GM12878 (cell line): ENCODE data around the gene GNPTAB. TPM values are rescaled to one million over a fixed set of nuclear protein-coding genes. Genes with fewer than 3 reads are reported as not detected.

Source experiments
- ASH2L ChIP-seq: fragments of 300-600, 200-600 bp; sonication (generic); IDR thresholded peaks from 2 replicates; pipeline ENCODE4 v1.6.1; 2017; ENCODE audit warnings: low read depth, mild to moderate bottlenecking, borderline replicate concordance
- ATF7 ChIP-seq: fragments of 450-650 bp; IDR thresholded peaks from 2 replicates; pipeline ENCODE4 v1.6.1; 2016; ENCODE audit warnings: low read depth, mild to moderate bottlenecking
- EED ChIP-seq: sonication (generic); IDR thresholded peaks from 2 replicates; pipeline ENCODE4 v1.6.1; 2016; ENCODE audit warnings: antibody characterized with exemption, low read depth
- FOXK2 ChIP-seq: fragments of 450-650 bp; IDR thresholded peaks from 2 replicates; pipeline ENCODE4 v1.6.1; 2017; ENCODE audit warnings: mild to moderate bottlenecking, moderate library complexity
- LARP7 ChIP-seq: fragments of 450-650 bp; IDR thresholded peaks from 2 replicates; pipeline ENCODE4 v1.6.1; 2017; ENCODE audit warnings: mild to moderate bottlenecking
- MYB ChIP-seq: fragments of 150-350 bp; IDR thresholded peaks from 2 replicates; pipeline ENCODE4 v1.6.1; 2014; ENCODE audit warnings: mild to moderate bottlenecking, low read depth, low read length, borderline replicate concordance
- RELA ChIP-seq: fragments of 450-650 bp; IDR thresholded peaks from 2 replicates; pipeline ENCODE4 v1.8.0; 2014; ENCODE audit warnings: borderline replicate concordance; ENCODE audit not compliant: partially characterized antibody
- TBL1XR1 ChIP-seq: IDR thresholded peaks from 2 replicates; pipeline ENCODE4 v1.6.1; 2012; ENCODE audit warnings: low read depth, low read length, improper control_type of control experiment
- ZNF207 ChIP-seq: fragments of 450-650 bp; IDR thresholded peaks from 2 replicates; pipeline ENCODE4 v1.6.1; 2014; ENCODE audit warnings: antibody characterized with exemption, mild to moderate bottlenecking, borderline replicate concordance
- ZSCAN29 ChIP-seq: fragments of 450-650 bp; IDR thresholded peaks from 2 replicates; pipeline ENCODE4 v1.6.1; 2017; ENCODE audit warnings: mild to moderate bottlenecking, moderate library complexity
- polyA plus RNA-seq, 11 experiments: library from polyadenylated mRNA; depleted of rRNA in 4 of 11; unstranded in 6 of 11; stranded (reverse) in 5 of 11; fragments of >200 nt; fragmentation: Nextera tagmentation in 4 of 11; fragmentation: Illumina TruSeq in 1 of 11; extraction: Ambion mirVana in 4 of 11; extraction: Trizol in 1 of 11; gene quantifications; 1 replicate in 1 of 11; 2 replicates in 10 of 11; pipeline versions ENCODE4 v1.2.1 to v1.2.3, GENCODE V29; 2011 to 2016; ENCODE audit warnings: inconsistent platforms in 2 of 11, missing spikeins in 2 of 11, low read depth in 1 of 11
- total RNA-seq, 4 experiments: library from RNA; depleted of rRNA in 3 of 4; stranded (reverse); fragments of >200 nt in 3 of 4; fragmentation: Illumina TruSeq in 1 of 4; extraction: Trizol in 1 of 4; gene quantifications; 2 replicates each; pipeline versions ENCODE4 v1.2.1 to v1.2.3, GENCODE V29; 2013 to 2021
- TF ChIP-seq, protein P1 (sequence below): fragments of 450-650 bp; formaldehyde crosslinking; IDR thresholded peaks from 2 replicates; pipeline ENCODE4 v1.4.0; 2022; ENCODE audit warnings: mild to moderate bottlenecking, moderate library complexity
- TF ChIP-seq, protein P2 (sequence below): fragments of 450-650 bp; IDR thresholded peaks from 2 replicates; pipeline ENCODE4 v1.6.1; 2017; ENCODE audit warnings: low read depth, mild to moderate bottlenecking, moderate library complexity
- TF ChIP-seq, protein P3 (sequence below): fragments of 450-650 bp; IDR thresholded peaks from 2 replicates; pipeline ENCODE4 v1.6.1; 2016; ENCODE audit warnings: mild to moderate bottlenecking

GNPTAB gene
- total and polyA plus RNA-seq, 10 of the 15 experiments (the other 5 are each of a cell fraction or from before 2014, with no cell fraction given) = 9.8 to 38.9 (median 35.3) TPM

DNA sequence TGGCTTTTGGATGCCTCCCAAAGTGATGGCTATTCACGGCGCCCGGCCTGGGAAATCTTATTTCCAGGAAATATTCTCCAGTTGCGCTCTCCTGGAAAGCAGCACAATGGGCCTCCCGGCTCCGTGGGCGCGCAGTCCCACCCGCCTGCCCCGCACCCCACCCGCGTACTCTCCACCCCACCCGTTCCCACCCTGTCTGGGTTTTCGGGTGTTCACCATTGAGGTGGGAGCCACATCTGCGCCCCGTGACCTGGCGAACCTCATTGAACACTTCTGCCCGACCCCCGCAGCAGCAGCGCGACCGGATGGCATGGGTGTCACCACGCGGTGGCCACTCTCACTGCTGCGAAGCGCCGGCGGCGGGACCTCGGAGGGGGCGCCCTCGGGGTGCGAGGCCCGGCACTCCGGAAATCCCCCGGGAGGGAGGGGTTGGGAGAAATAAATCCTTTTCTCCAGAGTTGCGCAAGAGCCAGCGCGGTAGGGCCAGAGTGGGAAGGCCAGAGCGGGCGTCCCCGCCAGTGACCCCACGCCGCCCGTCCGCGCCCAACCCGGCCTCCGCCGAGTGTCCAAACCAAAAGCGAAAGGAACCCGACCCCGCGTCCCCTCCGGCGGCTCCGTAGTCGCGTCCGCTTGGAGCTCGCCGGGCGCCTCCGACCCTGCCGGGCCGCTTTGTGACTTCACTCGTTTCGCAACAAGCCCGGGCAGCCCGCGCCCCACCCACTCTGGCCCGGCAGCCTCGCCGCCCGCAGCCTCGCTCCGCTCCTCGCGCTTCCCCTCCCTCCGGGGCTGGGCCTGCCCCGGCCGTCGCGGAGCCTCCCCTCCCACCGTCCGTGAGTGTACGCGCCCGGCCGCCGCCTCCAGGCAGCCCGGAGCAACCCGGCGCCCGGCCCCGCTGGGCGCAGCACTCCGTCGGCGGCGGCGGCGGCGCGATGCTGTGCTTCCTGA is 46.4 kb upstream of the GNPTAB start, which contains the start of gene DRAM1 (continued):
- TF ChIP-seq, protein P1, sequence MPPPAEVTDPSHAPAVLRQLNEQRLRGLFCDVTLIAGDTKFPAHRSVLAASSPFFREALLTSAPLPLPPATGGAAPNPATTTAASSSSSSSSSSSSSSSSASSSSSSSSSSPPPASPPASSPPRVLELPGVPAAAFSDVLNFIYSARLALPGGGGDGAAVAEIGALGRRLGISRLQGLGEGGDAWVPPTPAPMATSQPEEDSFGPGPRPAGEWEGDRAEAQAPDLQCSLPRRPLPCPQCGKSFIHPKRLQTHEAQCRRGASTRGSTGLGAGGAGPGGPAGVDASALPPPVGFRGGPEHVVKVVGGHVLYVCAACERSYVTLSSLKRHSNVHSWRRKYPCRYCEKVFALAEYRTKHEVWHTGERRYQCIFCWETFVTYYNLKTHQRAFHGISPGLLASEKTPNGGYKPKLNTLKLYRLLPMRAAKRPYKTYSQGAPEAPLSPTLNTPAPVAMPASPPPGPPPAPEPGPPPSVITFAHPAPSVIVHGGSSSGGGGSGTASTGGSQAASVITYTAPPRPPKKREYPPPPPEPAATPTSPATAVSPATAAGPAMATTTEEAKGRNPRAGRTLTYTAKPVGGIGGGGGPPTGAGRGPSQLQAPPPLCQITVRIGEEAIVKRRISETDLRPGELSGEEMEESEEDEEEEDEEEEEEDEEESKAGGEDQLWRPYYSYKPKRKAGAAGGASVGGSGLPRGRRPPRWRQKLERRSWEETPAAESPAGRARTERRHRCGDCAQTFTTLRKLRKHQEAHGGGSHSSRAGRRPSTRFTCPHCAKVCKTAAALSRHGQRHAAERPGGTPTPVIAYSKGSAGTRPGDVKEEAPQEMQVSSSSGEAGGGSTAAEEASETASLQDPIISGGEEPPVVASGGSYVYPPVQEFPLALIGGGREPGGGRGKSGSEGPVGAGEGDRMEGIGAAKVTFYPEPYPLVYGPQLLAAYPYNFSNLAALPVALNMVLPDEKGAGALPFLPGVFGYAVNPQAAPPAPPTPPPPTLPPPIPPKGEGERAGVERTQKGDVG = 0 out of 2 replicates have a peak, but pooled peaks have one; percentile 28
- TF ChIP-seq, protein P2, sequence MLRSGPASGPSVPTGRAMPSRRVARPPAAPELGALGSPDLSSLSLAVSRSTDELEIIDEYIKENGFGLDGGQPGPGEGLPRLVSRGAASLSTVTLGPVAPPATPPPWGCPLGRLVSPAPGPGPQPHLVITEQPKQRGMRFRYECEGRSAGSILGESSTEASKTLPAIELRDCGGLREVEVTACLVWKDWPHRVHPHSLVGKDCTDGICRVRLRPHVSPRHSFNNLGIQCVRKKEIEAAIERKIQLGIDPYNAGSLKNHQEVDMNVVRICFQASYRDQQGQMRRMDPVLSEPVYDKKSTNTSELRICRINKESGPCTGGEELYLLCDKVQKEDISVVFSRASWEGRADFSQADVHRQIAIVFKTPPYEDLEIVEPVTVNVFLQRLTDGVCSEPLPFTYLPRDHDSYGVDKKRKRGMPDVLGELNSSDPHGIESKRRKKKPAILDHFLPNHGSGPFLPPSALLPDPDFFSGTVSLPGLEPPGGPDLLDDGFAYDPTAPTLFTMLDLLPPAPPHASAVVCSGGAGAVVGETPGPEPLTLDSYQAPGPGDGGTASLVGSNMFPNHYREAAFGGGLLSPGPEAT = peak; percentile 46; the same call in 1 of the 2 replicates
- TF ChIP-seq FOXK2 (no peak), ASH2L (peak; percentile 99), ZNF207 (peak; percentile 52; the same call in 1 of the 2 replicates), TBL1XR1 (0 out of 2 replicates have a peak, but pooled peaks have one; percentile 35), EED (no peak), ZSCAN29 (0 out of 2 replicates have a peak, but pooled peaks have one; percentile 54), ATF7 (peak; percentile 71), RELA (peak; percentile 79), LARP7 (0 out of 2 replicates have a peak, but pooled peaks have one; percentile 87), MYB (no peak)
- TF ChIP-seq, protein P3, sequence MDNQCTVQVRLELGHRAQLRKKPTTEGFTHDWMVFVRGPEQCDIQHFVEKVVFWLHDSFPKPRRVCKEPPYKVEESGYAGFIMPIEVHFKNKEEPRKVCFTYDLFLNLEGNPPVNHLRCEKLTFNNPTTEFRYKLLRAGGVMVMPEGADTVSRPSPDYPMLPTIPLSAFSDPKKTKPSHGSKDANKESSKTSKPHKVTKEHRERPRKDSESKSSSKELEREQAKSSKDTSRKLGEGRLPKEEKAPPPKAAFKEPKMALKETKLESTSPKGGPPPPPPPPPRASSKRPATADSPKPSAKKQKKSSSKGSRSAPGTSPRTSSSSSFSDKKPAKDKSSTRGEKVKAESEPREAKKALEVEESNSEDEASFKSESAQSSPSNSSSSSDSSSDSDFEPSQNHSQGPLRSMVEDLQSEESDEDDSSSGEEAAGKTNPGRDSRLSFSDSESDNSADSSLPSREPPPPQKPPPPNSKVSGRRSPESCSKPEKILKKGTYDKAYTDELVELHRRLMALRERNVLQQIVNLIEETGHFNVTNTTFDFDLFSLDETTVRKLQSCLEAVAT = no peak
